NCI-H2171 (cell line): ENCODE data around the gene GRAMD4.

Experiments
- DNase-seq: peaks from one replicate; lab custom pipeline; 2025; lab: John Stamatoyannopoulos, UW

GRAMD4 gene, protein sequence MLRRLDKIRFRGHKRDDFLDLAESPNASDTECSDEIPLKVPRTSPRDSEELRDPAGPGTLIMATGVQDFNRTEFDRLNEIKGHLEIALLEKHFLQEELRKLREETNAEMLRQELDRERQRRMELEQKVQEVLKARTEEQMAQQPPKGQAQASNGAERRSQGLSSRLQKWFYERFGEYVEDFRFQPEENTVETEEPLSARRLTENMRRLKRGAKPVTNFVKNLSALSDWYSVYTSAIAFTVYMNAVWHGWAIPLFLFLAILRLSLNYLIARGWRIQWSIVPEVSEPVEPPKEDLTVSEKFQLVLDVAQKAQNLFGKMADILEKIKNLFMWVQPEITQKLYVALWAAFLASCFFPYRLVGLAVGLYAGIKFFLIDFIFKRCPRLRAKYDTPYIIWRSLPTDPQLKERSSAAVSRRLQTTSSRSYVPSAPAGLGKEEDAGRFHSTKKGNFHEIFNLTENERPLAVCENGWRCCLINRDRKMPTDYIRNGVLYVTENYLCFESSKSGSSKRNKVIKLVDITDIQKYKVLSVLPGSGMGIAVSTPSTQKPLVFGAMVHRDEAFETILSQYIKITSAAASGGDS

DNA sequence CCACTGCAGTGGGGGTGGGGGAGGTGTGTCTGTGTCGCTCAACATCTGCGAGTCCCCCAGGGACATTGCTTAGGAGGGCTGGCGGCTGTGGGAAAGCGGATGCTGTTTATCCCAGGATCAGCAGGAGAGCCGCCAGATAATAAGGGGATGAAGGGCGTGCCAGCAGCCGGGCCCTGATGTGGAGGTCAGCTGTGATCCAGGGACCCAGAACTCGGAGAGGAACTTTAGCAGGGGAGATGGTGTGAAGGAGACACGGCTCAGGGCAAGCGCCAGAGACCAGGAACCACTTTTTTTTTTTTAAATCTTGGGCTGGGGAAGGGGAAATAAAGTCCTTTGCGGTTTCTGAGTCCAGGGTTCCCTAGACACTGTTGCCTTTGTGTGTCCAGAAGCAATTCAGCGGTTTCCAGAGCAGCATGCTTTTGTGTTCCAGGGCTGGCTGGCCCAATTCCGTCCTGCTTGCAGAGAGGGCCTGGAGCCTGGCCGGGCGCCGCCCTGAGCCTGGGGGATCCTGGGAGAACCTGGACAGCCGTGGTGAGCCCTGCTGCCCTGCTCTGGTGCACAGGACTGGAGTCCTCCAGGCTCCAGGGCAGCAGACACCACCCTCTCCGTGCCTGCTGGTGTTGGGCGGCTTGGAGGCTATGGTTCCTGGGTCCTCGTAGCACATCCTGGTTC, at the start of gene GRAMD4:
TSS of gene GRAMD4 (plus strand) at position 557 of the 672 bp plus-strand sequence. CDS start 6,414 bp downstream, outside the sequence.
- DNase-seq: peak; percentile 88

- DNase-seq: no peak
Observed at GRCh38 chr22:46571642-46572250, 48.4 kb upstream of the GRAMD4 start.

GRCh38 chr22:46572911-46573780, 47.0 kb upstream of the GRAMD4 start:
- DNase-seq: no peak

DNA sequence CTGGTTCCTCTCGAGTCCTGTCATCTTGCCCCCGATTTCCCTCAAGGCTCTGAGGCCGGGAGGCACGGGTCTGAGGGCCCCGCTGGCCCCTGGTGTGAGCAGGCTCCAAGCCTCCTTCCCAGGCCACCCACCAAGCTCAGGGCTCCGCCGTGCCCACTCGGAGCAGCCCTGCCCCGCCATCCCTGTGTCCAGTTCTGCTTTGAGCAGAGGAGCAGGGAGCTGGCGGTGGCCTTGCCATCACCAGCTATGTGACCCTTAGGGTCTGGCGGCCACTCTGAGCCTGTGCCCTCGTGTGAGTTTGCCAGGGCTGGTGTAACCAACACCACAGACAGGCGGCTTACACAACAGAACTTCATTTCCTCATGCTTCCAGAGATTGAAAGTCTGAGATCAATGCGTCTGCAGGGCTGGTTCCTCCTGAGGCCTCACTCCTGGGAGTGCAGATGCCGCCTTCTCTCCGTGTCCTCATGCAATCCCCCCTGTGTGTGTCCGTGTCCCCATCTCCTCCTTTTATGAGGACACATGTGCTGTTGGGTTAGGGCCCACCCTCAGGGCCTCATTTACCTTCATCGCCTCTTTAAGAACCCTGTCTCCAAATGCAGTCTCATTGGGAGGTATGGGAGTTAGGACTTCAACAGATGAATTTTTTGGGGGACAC, 46.3 kb upstream of the GRAMD4 start:
- no peak for DNase-seq

- no peak for DNase-seq
Observed at GRCh38 chr22:46574438-46574992, 45.7 kb upstream of the GRAMD4 start.

GRCh38 chr22:46574993-46575910, 44.9 kb upstream of the GRAMD4 start:
- no peak for DNase-seq

GRCh38 chr22:46575911-46576555, 44.2 kb upstream of the GRAMD4 start:
- no peak for DNase-seq

DNA sequence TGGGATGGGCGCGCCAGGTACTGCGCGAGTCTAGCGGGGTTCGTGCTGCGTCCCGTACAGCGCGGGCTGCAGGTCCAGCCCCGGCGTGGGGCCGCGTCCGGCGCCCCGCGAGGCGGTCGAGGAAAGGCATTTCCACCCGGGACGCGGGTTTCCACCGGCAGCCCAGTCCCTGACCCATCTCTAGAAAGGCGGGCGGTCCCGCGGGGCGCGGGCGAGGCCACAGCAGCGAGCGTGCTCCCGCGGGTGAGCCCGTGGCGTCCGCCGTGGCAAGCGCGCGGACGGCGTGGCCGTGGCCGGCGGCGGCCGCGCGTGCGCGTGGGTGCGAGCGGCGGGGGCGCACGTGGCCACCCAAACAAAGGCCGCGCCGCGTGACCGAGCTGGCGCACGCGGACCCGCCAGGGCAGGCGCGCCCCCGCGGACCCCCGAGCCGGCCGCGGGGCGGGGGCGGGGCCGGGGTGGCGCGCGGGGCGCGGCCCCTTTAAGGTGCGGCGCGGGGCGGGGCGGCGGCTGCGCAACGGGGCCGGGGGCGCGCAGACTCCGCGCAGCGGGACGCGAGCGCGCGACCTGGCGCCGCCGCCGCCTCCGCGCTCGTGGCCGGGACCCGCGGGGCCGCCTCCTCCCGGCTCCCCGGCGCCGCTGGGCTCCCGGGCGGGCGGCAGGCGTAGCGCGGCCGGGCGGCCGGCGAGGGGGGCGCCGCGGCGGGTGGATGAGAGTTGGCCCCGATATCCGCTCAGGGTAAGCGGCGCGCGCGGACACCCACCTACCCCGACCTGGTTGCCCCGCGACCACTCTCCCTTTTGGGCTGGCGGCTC, 43.4 kb upstream of the GRAMD4 start:
- peak; percentile 74 for DNase-seq

GRCh38 chr22:46577368-46578249, 42.6 kb upstream of the GRAMD4 start:
- DNase-seq: no peak

- DNase-seq: no peak
Observed at GRCh38 chr22:46578251-46578823, 41.8 kb upstream of the GRAMD4 start.

GRCh38 chr22:46578824-46579561, 41.2 kb upstream of the GRAMD4 start:
- no peak for DNase-seq

GRCh38 chr22:46579751-46580449, 40.3 kb upstream of the GRAMD4 start:
- no peak for DNase-seq

- no peak for DNase-seq
Observed at GRCh38 chr22:46580940-46581537, 39.1 kb upstream of the GRAMD4 start.

- no peak for DNase-seq
Observed at GRCh38 chr22:46581538-46582244, 38.5 kb upstream of the GRAMD4 start.
